Measurements from ENCODE around the gene SCD5. TPM values are rescaled to one million over a fixed set of nuclear protein-coding genes. Genes with fewer than 3 reads are reported as not detected.

SCD5 gene
- total and polyA plus RNA-seq, 9 of the 15 experiments (the other 6 are each of a cell fraction or from before 2014, with no cell fraction given), result 0.01 to 0.20 (median 0.03) TPM; not detected in 5

DNA sequence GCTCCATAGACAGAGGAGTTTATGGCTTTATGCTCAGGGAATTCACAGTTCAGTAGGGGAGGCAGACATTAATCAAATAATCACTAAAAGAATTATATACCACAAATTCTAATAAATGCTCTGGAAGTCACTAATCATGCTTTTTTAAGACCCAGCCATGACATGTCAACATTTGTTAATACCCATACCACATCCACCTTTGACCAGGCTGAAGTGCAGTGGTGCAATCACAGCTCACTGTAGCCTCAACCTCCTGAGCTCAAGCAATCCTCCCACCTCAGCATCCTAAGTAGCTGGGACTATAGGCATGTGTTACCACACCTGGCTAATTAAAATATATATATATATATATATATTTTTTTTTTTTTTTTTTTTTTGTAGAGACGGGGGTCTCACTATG is 12.8 kb upstream of the SCD5 start:
- Histone ChIP-seq H3K4me3 (no peak overlapping the region), H3K9ac (ENCODE audit: insufficient read depth in 1 of 2, low read depth in 2 of 2, low read length in 2 of 2) (no peak overlapping the region), H3K4me1 (replicated peaks in 1 of 2; ENCODE audit: control insufficient read depth in 2 of 2, insufficient read depth in 2 of 2, low read length in 2 of 2) (no peaks in the 10 kb centered on the region), H3K9me3 (replicated peaks; ENCODE audit: control insufficient read depth, insufficient read depth, low read depth, low read length) (no peaks in the 10 kb centered on the region), H3K27me3 (ENCODE audit: control insufficient read depth in 2 of 2, insufficient read depth in 2 of 2, low read length in 2 of 2) (no peaks in the 10 kb centered on the region), H2AFZ (ENCODE audit: low read depth, low read length) (no peak overlapping the region), H3K9me1 (ENCODE audit: control insufficient read depth, insufficient read depth, low read length) (no peaks in the 10 kb centered on the region), H3K4me2 (ENCODE audit: insufficient read depth, low read length) (no peak overlapping the region), H4K20me1 (replicated peaks; ENCODE audit: control insufficient read depth, insufficient read depth, low read length) (no peaks in the 10 kb centered on the region), H3K36me3 (ENCODE audit: control insufficient read depth, insufficient read depth, low read length) (no peaks in the 10 kb centered on the region), H3K79me2 (ENCODE audit: control insufficient read depth, insufficient read depth, low read length) (no peaks in the 10 kb centered on the region), H3K27ac (ENCODE audit: extremely low read depth, low read depth, low read length) (no peak overlapping the region)
- POLR2A ChIA-PET, result no interaction called here
- FAIRE-seq (no peak), DNase-seq (ENCODE audit: extremely low read depth in 1 of 4, low spot score in 3 of 4) (no peak), ATAC-seq (no peak)
- 0% methylated on average over 1 of the region's 1 CpG for WGBS (ENCODE audit: insufficient coverage, low coverage, missing lambda C conversion rate)
- intact Hi-C loops (cut with micrococcal nuclease) (no loop called here), in situ Hi-C loops (cut with MboI) (no loop called here)
- CTCF ChIA-PET (ENCODE audit: low intra/inter-chr PET ratio), result no interaction called here
- TF ChIP-seq BRF1 (IDR thresholded peaks at IDR 0.05; ENCODE audit: borderline replicate concordance, extremely low read depth, insufficient read length) (no peak), HOXB6 (CRISPR knock-in tag; IDR thresholded peaks at IDR 0.05; ENCODE audit: borderline replicate concordance) (no peak), PPARD (CRISPR knock-in tag; IDR thresholded peaks at IDR 0.05) (no peak)
- BruUV-seq (replicated peaks), result no TSS peak

DNA sequence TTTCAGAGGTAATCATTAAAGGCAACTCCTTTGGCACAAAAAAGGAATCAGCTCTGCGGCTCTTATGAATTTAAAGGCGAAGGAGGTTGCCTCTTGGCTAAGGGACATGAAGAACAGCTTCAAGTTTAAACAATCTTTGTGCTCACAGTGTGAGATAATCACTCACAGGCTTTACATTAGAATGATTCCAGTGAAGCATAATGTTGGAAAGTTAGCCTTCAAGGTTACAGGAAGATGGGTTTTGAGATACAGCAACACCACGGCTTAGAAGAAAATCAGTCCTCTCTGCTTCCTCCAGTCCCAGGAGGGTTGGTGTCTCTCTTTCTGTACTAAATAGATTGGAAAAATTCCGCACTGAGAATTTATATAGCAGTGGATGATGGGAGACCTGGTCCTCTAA is 11.6 kb upstream of the SCD5 start:
- CTCF ChIA-PET (ENCODE audit: low intra/inter-chr PET ratio), result no interaction called here
- H3K4me3 ChIP-seq, result no peak overlapping the region
- in situ Hi-C loops (cut with MboI) (no loop called here), intact Hi-C loops (cut with micrococcal nuclease) (no loop called here)
- H2AFZ ChIP-seq (ENCODE audit: low read depth, low read length), result no peak overlapping the region
- BruUV-seq (replicated peaks), result no TSS peak
- FAIRE-seq, result no peak
- H3K9me1 ChIP-seq (ENCODE audit: control insufficient read depth, insufficient read depth, low read length), result no peaks in the 10 kb centered on the region
- no peak overlapping the region for H3K27ac ChIP-seq (ENCODE audit: extremely low read depth, low read depth, low read length)
- no peak overlapping the region for H3K4me2 ChIP-seq (ENCODE audit: insufficient read depth, low read length)
- no peaks in the 10 kb centered on the region; a peak in 1 of 5 replicates for H3K27me3 ChIP-seq (ENCODE audit: control insufficient read depth in 2 of 2, insufficient read depth in 2 of 2, low read length in 2 of 2)
- no peaks in the 10 kb centered on the region for H3K9me3 ChIP-seq (replicated peaks; ENCODE audit: control insufficient read depth, insufficient read depth, low read depth, low read length)
- no peak; the same call in 2 of the 3 replicates for ATAC-seq
- no peak for TF ChIP-seq ZFP36 (IDR thresholded peaks at IDR 0.05; ENCODE audit: low read depth, low read length, partially characterized antibody)
- H4K20me1 ChIP-seq (replicated peaks; ENCODE audit: control insufficient read depth, insufficient read depth, low read length), result no peaks in the 10 kb centered on the region; the same call in 1 of the 2 replicates
- H3K79me2 ChIP-seq (ENCODE audit: control insufficient read depth, insufficient read depth, low read length), result no peaks in the 10 kb centered on the region
- POLR2A ChIA-PET, result no interaction called here
- no peaks in the 10 kb centered on the region for H3K36me3 ChIP-seq (ENCODE audit: control insufficient read depth, insufficient read depth, low read length)
- H3K4me1 ChIP-seq (replicated peaks in 1 of 2; ENCODE audit: control insufficient read depth in 2 of 2, insufficient read depth in 2 of 2, low read length in 2 of 2), result no peaks in the 10 kb centered on the region
- DNase-seq (ENCODE audit: extremely low read depth in 1 of 4, low spot score in 3 of 4), result no peak
- H3K9ac ChIP-seq (ENCODE audit: insufficient read depth in 1 of 2, low read depth in 2 of 2, low read length in 2 of 2), result no peak overlapping the region
- 0% methylated on average over 4 of the region's 4 CpGs for WGBS (ENCODE audit: insufficient coverage, low coverage, missing lambda C conversion rate)
